Measurements from ENCODE around the gene ZBED6.

DNA sequence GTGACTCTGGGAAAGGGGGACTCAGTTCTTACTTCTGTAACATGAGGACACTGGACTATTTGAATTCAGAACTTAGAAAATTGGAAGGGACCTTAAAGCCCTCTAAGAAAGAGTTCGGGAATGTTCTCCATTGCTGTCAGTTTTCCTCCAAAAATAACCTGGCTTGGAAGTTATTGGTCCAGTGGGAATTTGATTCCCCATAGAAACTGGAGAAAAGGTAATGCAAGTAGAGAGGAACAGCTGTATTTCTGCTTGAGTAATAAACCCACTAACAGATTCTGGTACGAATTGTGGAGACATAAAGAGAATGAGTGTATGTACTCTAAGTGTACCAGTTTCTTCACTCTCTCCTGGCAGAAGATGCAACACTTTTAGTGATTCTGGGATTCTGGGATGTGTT is 1.8 kb downstream of the ZBED6 start:
- no peak for TF ChIP-seq CTCF (IDR thresholded peaks at IDR 0.05; ENCODE audit: low read length)
- TF ChIP-seq EZH2phosphoT487 (IDR thresholded peaks at IDR 0.05; ENCODE audit: low read length), result no peak
- TF ChIP-seq EZH2 (optimal IDR thresholded peaks at IDR 0.05; ENCODE audit: low read depth, low read length), result no peak

Measured in MM.1S (cell line).